Keratinocyte (primary cell): Measurements from ENCODE around the gene MED23. TPM values are rescaled to one million over a fixed set of nuclear protein-coding genes. Genes with fewer than 3 reads are reported as not detected.

Experiments used
- DNase-seq: peaks from one replicate; pipeline ENCODE4 v3.0.0-alpha.2; 2011; ENCODE audit warnings: low read depth, missing footprints, low spot score
- FAIRE-seq: peaks from 2 replicates; lab custom pipeline; 2011; peaks lifted over from hg19 to GRCh38; lab: Jason Lieb, UNC
- H2AFZ ChIP-seq: 2 replicates; pipeline ENCODE4 v1.6.0; 2012; ENCODE audit warnings: low read length, control low read depth, inconsistent platforms; ENCODE audit not compliant: control insufficient read depth
- H3K27ac ChIP-seq: 2 replicates; pipeline ENCODE4 v1.5.1; 2011; ENCODE audit warnings: low read length; ENCODE audit not compliant: control insufficient read depth, insufficient read depth
- H3K27me3 ChIP-seq: 3 replicates; pipeline ENCODE4 v1.6.0; 2011; ENCODE audit warnings: low read length; ENCODE audit not compliant: control insufficient read depth, insufficient read depth; ENCODE audit errors: extremely low read depth
- H3K36me3 ChIP-seq, 2 experiments: 2 replicates in 1 of 2; 3 replicates in 1 of 2; pipeline ENCODE4 v1.5.1; 2011; ENCODE audit warnings: low read length in 2 of 2, mild to moderate bottlenecking in 1 of 2; ENCODE audit not compliant: control insufficient read depth in 2 of 2, insufficient read depth in 2 of 2; ENCODE audit errors: extremely low read depth in 1 of 2
- H3K4me1 ChIP-seq: 3 replicates; pipeline ENCODE4 v1.5.1; 2011; ENCODE audit warnings: low read length; ENCODE audit not compliant: control insufficient read depth, insufficient read depth; ENCODE audit errors: extremely low read depth
- H3K4me2 ChIP-seq: 3 replicates; pipeline ENCODE4 v1.6.0; 2011; ENCODE audit warnings: low read depth, low read length; ENCODE audit not compliant: control insufficient read depth, insufficient read depth; ENCODE audit errors: extremely low read depth
- H3K4me3 ChIP-seq, 3 experiments: fragments of 200-600 bp in 1 of 3; sonication (generic) in 1 of 3; 2 replicates in 2 of 3; 3 replicates in 1 of 3; pipeline ENCODE4 v1.5.1; 2011 to 2016; ENCODE audit warnings: low read length in 3 of 3, mild to moderate bottlenecking in 3 of 3, control low read depth in 2 of 3, inconsistent platforms in 1 of 3, low read depth in 1 of 3, mixed read lengths in 1 of 3, mixed run types in 1 of 3, moderate library complexity in 1 of 3; ENCODE audit not compliant: control insufficient read depth in 2 of 3, insufficient read depth in 2 of 3; ENCODE audit errors: extremely low read depth in 1 of 3
- H3K79me2 ChIP-seq: 2 replicates; pipeline ENCODE4 v1.6.0; 2012; ENCODE audit warnings: low read length; ENCODE audit not compliant: control insufficient read depth, insufficient read depth
- H3K9ac ChIP-seq: 3 replicates; pipeline ENCODE4 v1.6.0; 2011; ENCODE audit warnings: low read length; ENCODE audit not compliant: control insufficient read depth, insufficient read depth; ENCODE audit errors: extremely low read depth
- H3K9me1 ChIP-seq: 3 replicates; pipeline ENCODE4 v1.6.0; 2011; ENCODE audit warnings: low read length; ENCODE audit not compliant: control insufficient read depth, insufficient read depth; ENCODE audit errors: extremely low read depth
- H3K9me3 ChIP-seq: 2 replicates; pipeline ENCODE4 v1.5.1; 2012; ENCODE audit warnings: low read depth, low read length; ENCODE audit not compliant: control insufficient read depth
- H4K20me1 ChIP-seq: 3 replicates; pipeline ENCODE4 v1.6.0; 2011; ENCODE audit warnings: low read length; ENCODE audit not compliant: control insufficient read depth, insufficient read depth; ENCODE audit errors: extremely low read depth
- CTCF ChIP-seq, 3 experiments: IDR thresholded peaks in 1 of 3; conservative IDR thresholded peaks in 1 of 3; optimal IDR thresholded peaks in 1 of 3; 2 replicates in 2 of 3; 3 replicates in 1 of 3; pipeline versions ENCODE3 to v1.5.1; 2011; ENCODE audit warnings: low read length in 3 of 3, mild to moderate bottlenecking in 3 of 3, moderate library complexity in 2 of 3, control low read depth in 1 of 3, inconsistent platforms in 1 of 3; ENCODE audit not compliant: insufficient read depth in 2 of 3; ENCODE audit errors: extremely low read depth in 1 of 3
- EZH2 ChIP-seq: IDR thresholded peaks from one replicate; pipeline ENCODE4 v1.6.1; 2012; ENCODE audit warnings: inconsistent platforms, mild to moderate bottlenecking, low read length, moderate library complexity
- dilution Hi-C: fragments of 300-500 bp; cut with MboI; formaldehyde crosslinking; loops from one replicate; pipeline ENCODE4 v1.7.0; 2020; ENCODE audit warnings: low sequenced_read_pairs; ENCODE audit not compliant: extremely low pct_ligation_motif_present
- polyA plus RNA-seq, 5 experiments: library from polyadenylated mRNA; depleted of rRNA in 3 of 5; stranded (reverse) in 3 of 5; stranded (forward) in 1 of 5; unstranded in 1 of 5; fragments of >200 nt; gene quantifications; 1 replicate in 1 of 5; 2 replicates in 3 of 5; 3 replicates in 1 of 5; pipeline versions ENCODE4 v1.2.1 to v1.2.3, GENCODE V29; 2011 to 2012; ENCODE audit warnings: missing spikeins in 2 of 5, low read depth in 1 of 5, low replicate concordance in 1 of 5

The MED23 gene
- polyA plus RNA-seq, 1 donor (not counting 4 experiments of a cell fraction or from before 2014, with no cell fraction given) = 24.9 TPM

GRCh38 chr6:131635384-131636340 lies 7.6 kb upstream of the MED23 start:
- FAIRE-seq (no peak), DNase-seq (no peak)
- no peaks in the 10 kb centered on the region for H3K27me3 ChIP-seq
- H3K79me2 ChIP-seq = no peaks in the 10 kb centered on the region
- H3K27ac ChIP-seq = no peak overlapping the region
- H3K9ac ChIP-seq = no peak overlapping the region
- TF ChIP-seq EZH2 (no peak), CTCF (optimal IDR thresholded peaks at IDR 0.05 in 1 of 3, IDR thresholded peaks at IDR 0.05 in 1 of 3, conservative IDR thresholded peaks at IDR 0.05 in 1 of 3; ENCODE audit: extremely low read depth in 1 of 3, insufficient read depth in 2 of 3, low read length in 3 of 3) (no peak)
- no peak overlapping the region for H2AFZ ChIP-seq
- dilution Hi-C loops = no loop called here
- no peaks in the 10 kb centered on the region for H3K9me3 ChIP-seq
- no peaks in the 10 kb centered on the region for H3K4me1 ChIP-seq
- H3K4me3 ChIP-seq = no peak overlapping the region
- H3K36me3 ChIP-seq = no peaks in the 10 kb centered on the region
- H3K9me1 ChIP-seq = no peaks in the 10 kb centered on the region
- H3K4me2 ChIP-seq = no peak overlapping the region
- H4K20me1 ChIP-seq = no peaks in the 10 kb centered on the region

- no peak overlapping the region for H3K4me3 ChIP-seq
- no peak for TF ChIP-seq CTCF (optimal IDR thresholded peaks at IDR 0.05 in 1 of 3, IDR thresholded peaks at IDR 0.05 in 1 of 3, conservative IDR thresholded peaks at IDR 0.05 in 1 of 3; ENCODE audit: extremely low read depth in 1 of 3, insufficient read depth in 2 of 3, low read length in 3 of 3)
- TF ChIP-seq EZH2 = no peak
- no peaks in the 10 kb centered on the region for H4K20me1 ChIP-seq
- no peak overlapping the region for H3K27ac ChIP-seq
- peaks cover 7% of the 10 kb centered on the region for H3K79me2 ChIP-seq
- peaks cover 6% of the 10 kb centered on the region for H3K4me1 ChIP-seq
- no peaks in the 10 kb centered on the region for H3K9me3 ChIP-seq
- no peak overlapping the region for H3K4me2 ChIP-seq
- H3K36me3 ChIP-seq = no peaks in the 10 kb centered on the region
- dilution Hi-C loops = no loop called here
- H2AFZ ChIP-seq = no peak overlapping the region
- H3K27me3 ChIP-seq = no peaks in the 10 kb centered on the region
- no peak for FAIRE-seq
- DNase-seq = no peak
- H3K9ac ChIP-seq = no peak overlapping the region
- no peaks in the 10 kb centered on the region for H3K9me1 ChIP-seq
Observed at GRCh38 chr6:131631625-131632289, 3.7 kb upstream of the MED23 start.
